ENCODE data around the gene RSL1D1. TPM values are rescaled to one million over a fixed set of nuclear protein-coding genes. Genes with fewer than 3 reads are reported as not detected.

Gene RSL1D1
- total RNA-seq, 4 donors from 2014 or later = 215 to 302 (median 259) TPM

GRCh38 chr16:11869353-11870228 is 18.2 kb upstream of the RSL1D1 start:
- Histone ChIP-seq H3K36me3 (peaks cover 0 to 30% of the 10 kb centered on the region in 2 donors), H3K4me3 (no peak overlapping the region), H3K27me3 (no peaks in the 10 kb centered on the region), H3K4me1 (peaks cover 28 to 35% of the 10 kb centered on the region in 2 donors), H3K27ac (peak overlapping the region in 1 of 4 donors; percentile 61), H3K9me3 (no peaks in the 10 kb centered on the region)
- DNase-seq = no peak
- intact Hi-C loops (cut with DNase I; ENCODE audit: low total_unique reads) (loop anchor here (1.0 kb wide), 1 partner anchor 22 kb away; no protein-coding TSS in a partner anchor), in situ Hi-C loops (cut with MboI; ENCODE audit: low sequenced_read_pairs in 4 of 4) (loop anchor here in 1 of 4 donors (25.0 kb wide), 1 partner anchor 193 kb away; no protein-coding TSS in a partner anchor)
- TF ChIP-seq CTCF (IDR thresholded peaks at IDR 0.05 in 4 of 5, conservative IDR thresholded peaks at IDR 0.05 in 1 of 5) (no peak), POLR2A (IDR thresholded peaks at IDR 0.05) (no peak)
- ATAC-seq = no peak

- ATAC-seq (no peak), DNase-seq (no peak)
- peaks cover 38 to 41% of the 10 kb centered on the region in 2 donors for H3K4me1 ChIP-seq
- H3K36me3 ChIP-seq = peaks cover 0 to 21% of the 10 kb centered on the region in 2 donors
- TF ChIP-seq CTCF (IDR thresholded peaks at IDR 0.05 in 4 of 5, conservative IDR thresholded peaks at IDR 0.05 in 1 of 5) = no peak
- TF ChIP-seq POLR2A (IDR thresholded peaks at IDR 0.05) = no peak
- H3K27ac ChIP-seq = peak overlapping the region in 2 of 4 donors; percentile 34 to 61
- H3K9me3 ChIP-seq = no peaks in the 10 kb centered on the region
- H3K27me3 ChIP-seq = no peaks in the 10 kb centered on the region
- intact Hi-C loops (cut with DNase I; ENCODE audit: low total_unique reads) (no loop called here), in situ Hi-C loops (cut with MboI; ENCODE audit: low sequenced_read_pairs in 4 of 4) (loop anchor here in 1 of 4 donors (25.0 kb wide), 1 partner anchor 194 kb away; no protein-coding TSS in a partner anchor)
- H3K4me3 ChIP-seq = no peak overlapping the region
Observed at GRCh38 chr16:11868412-11868980, 17.2 kb upstream of the RSL1D1 start.

GRCh38 chr16:11862489-11862888 is 11.1 kb upstream of the RSL1D1 start:
- TF ChIP-seq CTCF (IDR thresholded peaks at IDR 0.05 in 4 of 5, conservative IDR thresholded peaks at IDR 0.05 in 1 of 5) = no peak
- TF ChIP-seq POLR2A (IDR thresholded peaks at IDR 0.05) = no peak
- H3K27ac ChIP-seq = peak overlapping the region in 2 of 4 donors; percentile 14 to 20
- peaks cover 27% of the 10 kb centered on the region in 2 donors for H3K4me1 ChIP-seq
- in situ Hi-C loops (cut with MboI; ENCODE audit: low sequenced_read_pairs in 4 of 4) = loop anchor here in 1 of 4 donors (25.0 kb wide), 1 partner anchor 200 kb away; no protein-coding TSS in a partner anchor
- DNase-seq (no peak), ATAC-seq (no peak)
- no peaks in the 10 kb centered on the region for H3K27me3 ChIP-seq
- H3K9me3 ChIP-seq = no peaks in the 10 kb centered on the region
- intact Hi-C loops (cut with DNase I; ENCODE audit: low total_unique reads) = no loop called here
- H3K36me3 ChIP-seq = no peaks in the 10 kb centered on the region
- no peak overlapping the region for H3K4me3 ChIP-seq

GRCh38 chr16:11857161-11857560 is 5.8 kb upstream of the RSL1D1 start:
- H3K36me3 ChIP-seq = peaks cover 0 to 3% of the 10 kb centered on the region in 2 donors

More at GRCh38 chr16:11857161-11857560, 5.8 kb upstream of the RSL1D1 start:
- Histone ChIP-seq H3K27me3 (no peaks in the 10 kb centered on the region), H3K4me3 (no peak overlapping the region), H3K4me1 (peaks cover 36 to 39% of the 10 kb centered on the region in 2 donors), H3K9me3 (no peaks in the 10 kb centered on the region), H3K27ac (peak overlapping the region; percentile 56 to 73 (median 66))
- no peak for TF ChIP-seq POLR2A (IDR thresholded peaks at IDR 0.05)
- no peak for TF ChIP-seq CTCF (IDR thresholded peaks at IDR 0.05 in 4 of 5, conservative IDR thresholded peaks at IDR 0.05 in 1 of 5)
- ATAC-seq (peak; percentile 80 to 90), DNase-seq (peak in 1 of 2 donors; percentile 41)
- in situ Hi-C loops (cut with MboI; ENCODE audit: low sequenced_read_pairs in 4 of 4) (loop anchor here in 1 of 4 donors (25.0 kb wide), 1 partner anchor 205 kb away; no protein-coding TSS in a partner anchor), intact Hi-C loops (cut with DNase I; ENCODE audit: low total_unique reads) (loop anchor here (10.0 kb wide), 1 partner anchor 208 kb away; no protein-coding TSS in a partner anchor)
